IMR-90 (cell line): ENCODE measurements around the gene TES. TPM values are rescaled to one million over a fixed set of nuclear protein-coding genes. Genes with fewer than 3 reads are reported as not detected.
A peak's percentile ranks its signal among the peaks of the same experiment; 100 is the strongest.

Source experiments
- ATAC-seq: fragments of 200-7000 bp; cut with Tn5 transposase; 2 replicates; pipeline ENCODE4 v1.9.1; 2020; ENCODE audit warnings: low read depth, mild to moderate bottlenecking, moderate library complexity
- BruUV-seq: library from RNA; stranded (reverse); fragments of 400-500 nt; replicated peaks from 2 replicates; lab custom pipeline; 2021; lab: Mats Ljungman, UMichigan
- CTCF ChIA-PET: fragments of 300-600 bp; formaldehyde crosslinking; extraction: SDS; loops from one replicate; lab custom pipeline; 2021; ENCODE audit warnings: antibody characterized with exemption; lab: Yijun Ruan, JAX
- POLR2A ChIA-PET: fragments of 300-600 bp; sonication (Branson Sonifier 250); formaldehyde crosslinking; loops from one replicate; lab custom pipeline; 2022; ENCODE audit warnings: antibody characterized with exemption; ENCODE audit not compliant: unreplicated experiment; lab: Charles Lee
- DNase-seq: peaks from one replicate; pipeline ENCODE4 v3.0.0; 2013
- H2AFZ ChIP-seq: replicated peaks from 2 replicates; pipeline ENCODE3; 2013; ENCODE audit warnings: low read length, mild to moderate bottlenecking; ENCODE audit not compliant: poor library complexity
- H2AK5ac ChIP-seq: 2 replicates; pipeline ENCODE4 v1.6.1; 2013; ENCODE audit warnings: low read depth, low read length, inconsistent platforms
- H2AK9ac ChIP-seq: replicated peaks from 2 replicates; pipeline ENCODE3; 2013; ENCODE audit warnings: mild to moderate bottlenecking, low read depth, low read length, moderate library complexity; ENCODE audit not compliant: poor library complexity
- H2BK120ac ChIP-seq: 2 replicates; pipeline ENCODE4 v1.6.1; 2013; ENCODE audit warnings: low read depth, low read length, inconsistent platforms
- H2BK15ac ChIP-seq: 3 replicates; pipeline ENCODE4 v1.6.1; 2013; ENCODE audit warnings: low read depth, low read length, inconsistent platforms
- H2BK20ac ChIP-seq: 2 replicates; pipeline ENCODE4 v1.6.1; 2013; ENCODE audit warnings: low read depth, mild to moderate bottlenecking, inconsistent platforms, low read length, moderate library complexity
- H2BK5ac ChIP-seq: 2 replicates; pipeline ENCODE4 v1.6.1; 2013; ENCODE audit warnings: mild to moderate bottlenecking, low read depth, low read length, inconsistent platforms; ENCODE audit not compliant: poor library complexity, severe bottlenecking
- H3K14ac ChIP-seq: replicated peaks from 2 replicates; pipeline ENCODE4 v1.6.1; 2013; ENCODE audit warnings: low read depth, low read length, inconsistent platforms
- H3K18ac ChIP-seq: 2 replicates; pipeline ENCODE4 v1.6.1; 2013; ENCODE audit warnings: low read depth, low read length, control low read depth
- H3K23ac ChIP-seq: 2 replicates; pipeline ENCODE4 v1.6.1; 2013; ENCODE audit warnings: low read depth, low read length, inconsistent platforms
- H3K27ac ChIP-seq: 2 replicates; pipeline ENCODE4 v1.5.1; 2013; ENCODE audit warnings: mild to moderate bottlenecking, control low read depth, low read length; ENCODE audit not compliant: insufficient read depth
- H3K27me3 ChIP-seq: 2 replicates; pipeline ENCODE4 v1.6.1; 2013; ENCODE audit warnings: low read length; ENCODE audit not compliant: control insufficient read depth, insufficient read depth
- H3K36me3 ChIP-seq: 2 replicates; pipeline ENCODE4 v1.6.1; 2013; ENCODE audit warnings: low read length, mixed read lengths; ENCODE audit not compliant: control insufficient read depth, insufficient read depth
- H3K4ac ChIP-seq: 2 replicates; pipeline ENCODE4 v1.6.1; 2013; ENCODE audit warnings: low read depth, low read length, inconsistent platforms
- H3K4me1 ChIP-seq: 2 replicates; pipeline ENCODE4 v1.6.1; 2013; ENCODE audit warnings: low read length, mixed read lengths; ENCODE audit not compliant: control insufficient read depth, insufficient read depth
- H3K4me2 ChIP-seq: 2 replicates; pipeline ENCODE4 v1.6.1; 2013; ENCODE audit warnings: low read depth, mild to moderate bottlenecking, control low read depth, low read length, moderate library complexity
- H3K4me3 ChIP-seq: 2 replicates; pipeline ENCODE4 v1.5.1; 2013; ENCODE audit warnings: low read depth, mild to moderate bottlenecking, control low read depth, low read length, moderate library complexity; ENCODE audit not compliant: insufficient read depth
- H3K56ac ChIP-seq: 2 replicates; pipeline ENCODE4 v1.6.1; 2013; ENCODE audit warnings: low read length, inconsistent platforms; ENCODE audit not compliant: insufficient read depth; ENCODE audit errors: extremely low read depth
- H3K79me1 ChIP-seq, 2 experiments: 2 replicates each; pipeline ENCODE4 v1.6.1; 2013; ENCODE audit warnings: low read length in 2 of 2, inconsistent platforms in 1 of 2, low read depth in 1 of 2
- H3K9ac ChIP-seq: 2 replicates; pipeline ENCODE4 v1.6.1; 2013; ENCODE audit warnings: low read depth, low read length, control low read depth
- H3K9me1 ChIP-seq: 2 replicates; pipeline ENCODE4 v1.6.1; 2013; ENCODE audit warnings: low read length, inconsistent platforms; ENCODE audit not compliant: insufficient read depth
- H3K9me3 ChIP-seq: 2 replicates; pipeline ENCODE4 v1.6.1; 2013; ENCODE audit warnings: low read length; ENCODE audit not compliant: control insufficient read depth, insufficient read depth
- H4K20me1 ChIP-seq: 2 replicates; pipeline ENCODE4 v1.6.1; 2013; ENCODE audit warnings: low read length, inconsistent platforms; ENCODE audit not compliant: insufficient read depth
- H4K5ac ChIP-seq: 2 replicates; pipeline ENCODE4 v1.6.1; 2013; ENCODE audit warnings: mild to moderate bottlenecking, low read depth, low read length, control low read depth
- H4K8ac ChIP-seq, 2 experiments: 2 replicates each; pipeline ENCODE4 v1.6.1; 2013; ENCODE audit warnings: low read depth in 2 of 2, low read length in 2 of 2, control low read depth in 1 of 2, inconsistent platforms in 1 of 2
- H4K91ac ChIP-seq: 2 replicates; pipeline ENCODE4 v1.6.1; 2013; ENCODE audit warnings: low read depth, low read length, inconsistent platforms; ENCODE audit not compliant: insufficient read depth
- BHLHE40 ChIP-seq: fragments of 150-350 bp; IDR thresholded peaks from 2 replicates; pipeline ENCODE4 v1.6.1; 2016; ENCODE audit warnings: mild to moderate bottlenecking, low read depth, low read length
- CTCF ChIP-seq: conservative IDR thresholded peaks from 2 replicates; pipeline ENCODE4 v1.5.1; 2012; ENCODE audit warnings: mild to moderate bottlenecking, low read depth, low read length, improper control_type of control experiment
- ELK1 ChIP-seq: fragments of 150-350 bp; IDR thresholded peaks from 2 replicates; pipeline ENCODE4 v1.6.1; 2016; ENCODE audit warnings: low read depth, mild to moderate bottlenecking, low read length, moderate library complexity, borderline replicate concordance
- MAFK ChIP-seq: IDR thresholded peaks from 2 replicates; pipeline ENCODE4 v1.6.1; 2012; ENCODE audit warnings: low read depth, low read length, improper control_type of control experiment
- RFX5 ChIP-seq: IDR thresholded peaks from 2 replicates; pipeline ENCODE4 v1.8.0; 2012; ENCODE audit warnings: low read depth, mild to moderate bottlenecking, low read length, moderate library complexity
- USF2 ChIP-seq: fragments of 150-350 bp; IDR thresholded peaks from 2 replicates; pipeline ENCODE4 v1.6.1; 2017; ENCODE audit warnings: mild to moderate bottlenecking, antibody characterized with exemption, low read length, low read depth
- WGBS, 2 experiments: methylation state at CpG; one replicate each; pipeline versions ENCODE4 v1.1.5 to v1.1.7; 2013; ENCODE audit warnings: missing lambda C conversion rate in 2 of 2; ENCODE audit not compliant: insufficient read length in 1 of 2; ENCODE audit errors: extremely low coverage in 2 of 2; 5-methylcytosine and 5-hydroxymethylcytosine counted together
- dilution Hi-C: fragments of 300-500 bp; cut with HindIII; formaldehyde crosslinking; loops from one replicate; pipeline ENCODE4 v1.14.3; 2018; ENCODE audit warnings: low sequenced_read_pairs; ENCODE audit not compliant: unreplicated experiment
- in situ Hi-C: fragments of 300-500 bp; cut with MboI; formaldehyde crosslinking; loops from 3 replicates; pipeline ENCODE4 v1.14.3; 2019; ENCODE audit warnings: low sequenced_read_pairs, inconsistent platforms, mixed read lengths
- intact Hi-C: fragments of 100-400 bp; cut with micrococcal nuclease; formaldehyde crosslinking; loops from 2 replicates; pipeline ENCODE4 v1.10.0; 2022
- polyA plus RNA-seq, 3 experiments: library from polyadenylated mRNA; depleted of rRNA; stranded (reverse); fragments of >200 nt; gene quantifications; 2 replicates each; pipeline ENCODE4 v1.2.3, GENCODE V29; 2012; ENCODE audit warnings: low replicate concordance in 1 of 3
- total RNA-seq: library from RNA; depleted of rRNA; stranded (reverse); fragments of >200 nt; gene quantifications from 2 replicates; pipeline ENCODE4 v1.2.3, GENCODE V29; 2012

The TES gene
- total and polyA plus RNA-seq, 2 of the 4 experiments (the other 2 are of a cell fraction), result 54.0 to 83.3 TPM

- CTCF ChIA-PET, result interaction anchor here (1.0 kb wide), 1 partner anchor 20 kb away, joined by 3 read pairs; no protein-coding TSS in a partner anchor
- TF ChIP-seq BHLHE40 (no peak), ELK1 (no peak), MAFK (no peak), RFX5 (no peak), CTCF (no peak), USF2 (no peak)
- ATAC-seq (no peak), DNase-seq (no peak)
- in situ Hi-C loops (no loop called here), intact Hi-C loops (no loop called here), dilution Hi-C loops (no loop called here)
- no peaks in the 10 kb centered on the region for H3K27me3 ChIP-seq
- no peaks in the 10 kb centered on the region for H3K36me3 ChIP-seq
- H2BK120ac ChIP-seq, result peak overlapping the region; percentile 58; the same call in 1 of the 2 replicates
- H4K20me1 ChIP-seq, result peaks cover 16% of the 10 kb centered on the region; the same call in 1 of the 2 replicates
- no peak overlapping the region; the same call in 1 of the 2 replicates for H4K91ac ChIP-seq
- H4K8ac ChIP-seq, result peak overlapping the region in 1 of 2 experiments; percentile 31; a peak in 1 of 4 replicates
- 0 out of 2 replicates have a peak overlapping the region, but pooled peaks have one; percentile 54 for H3K14ac ChIP-seq
- no CpG with 5 or more reads among the region's 2 CpGs for WGBS, 2 experiments
- no peak overlapping the region for H2AFZ ChIP-seq
- no peak overlapping the region for H3K4me3 ChIP-seq
- H3K18ac ChIP-seq, result peak overlapping the region; percentile 66; the same call in 1 of the 2 replicates
- BruUV-seq, result no TSS peak
- POLR2A ChIA-PET, result no interaction called here
- peaks cover 4% of the 10 kb centered on the region for H3K4me1 ChIP-seq
- peak overlapping the region; percentile 63; the same call in 1 of the 2 replicates for H3K23ac ChIP-seq
- no peak overlapping the region for H2BK20ac ChIP-seq
- no peak overlapping the region for H3K27ac ChIP-seq
- no peak overlapping the region for H2AK9ac ChIP-seq
- no peak overlapping the region for H3K9ac ChIP-seq
- peak overlapping the region; percentile 76; the same call in 1 of the 3 replicates for H2BK15ac ChIP-seq
- H3K56ac ChIP-seq, result no peak overlapping the region
- H3K4me2 ChIP-seq, result no peak overlapping the region
- H4K5ac ChIP-seq, result no peak overlapping the region; the same call in 1 of the 2 replicates
- H3K9me1 ChIP-seq, result 0 out of 2 replicates have a peak, but pooled peaks cover 6% of the 10 kb centered on the region
- no peaks in the 10 kb centered on the region for H3K9me3 ChIP-seq
- H3K4ac ChIP-seq, result no peak overlapping the region
- H2AK5ac ChIP-seq, result peak overlapping the region; percentile 36; the same call in 1 of the 2 replicates
- peaks cover 23 to 65% of the 10 kb centered on the region in 2 experiments for H3K79me1 ChIP-seq
- H2BK5ac ChIP-seq, result no peak overlapping the region
Measured at GRCh38 chr7:116215551-116215950, 5.2 kb downstream of the TES start.
